Prostate gland (tissue), 2 donors: Measurements from ENCODE around the gene FBXW7.

Source experiments
- POLR2A ChIP-seq: fragments of 450-650 bp; IDR thresholded peaks from one replicate; pipeline ENCODE4 v1.6.1; 2016; ENCODE audit warnings: antibody characterized with exemption, mild to moderate bottlenecking
- POLR2AphosphoS5 ChIP-seq: sonication (generic); formaldehyde crosslinking; IDR thresholded peaks from one replicate; pipeline ENCODE4 v1.6.1; 2017; ENCODE audit warnings: antibody characterized with exemption
- TF ChIP-seq, protein P1 (sequence below), 4 experiments: fragments of 200-600 bp in 2 of 4; fragments of 450-650 bp in 2 of 4; sonication (generic) in 2 of 4; IDR thresholded peaks; 1 replicate in 3 of 4; 2 replicates in 1 of 4; pipeline ENCODE4 v1.5.1; 2016 to 2019; ENCODE audit warnings: antibody characterized with exemption in 4 of 4, mild to moderate bottlenecking in 2 of 4, moderate library complexity in 2 of 4

GRCh38 chr4:152290366-152290921 is 245.4 kb downstream of the FBXW7 start:
- TF ChIP-seq, protein P1, sequence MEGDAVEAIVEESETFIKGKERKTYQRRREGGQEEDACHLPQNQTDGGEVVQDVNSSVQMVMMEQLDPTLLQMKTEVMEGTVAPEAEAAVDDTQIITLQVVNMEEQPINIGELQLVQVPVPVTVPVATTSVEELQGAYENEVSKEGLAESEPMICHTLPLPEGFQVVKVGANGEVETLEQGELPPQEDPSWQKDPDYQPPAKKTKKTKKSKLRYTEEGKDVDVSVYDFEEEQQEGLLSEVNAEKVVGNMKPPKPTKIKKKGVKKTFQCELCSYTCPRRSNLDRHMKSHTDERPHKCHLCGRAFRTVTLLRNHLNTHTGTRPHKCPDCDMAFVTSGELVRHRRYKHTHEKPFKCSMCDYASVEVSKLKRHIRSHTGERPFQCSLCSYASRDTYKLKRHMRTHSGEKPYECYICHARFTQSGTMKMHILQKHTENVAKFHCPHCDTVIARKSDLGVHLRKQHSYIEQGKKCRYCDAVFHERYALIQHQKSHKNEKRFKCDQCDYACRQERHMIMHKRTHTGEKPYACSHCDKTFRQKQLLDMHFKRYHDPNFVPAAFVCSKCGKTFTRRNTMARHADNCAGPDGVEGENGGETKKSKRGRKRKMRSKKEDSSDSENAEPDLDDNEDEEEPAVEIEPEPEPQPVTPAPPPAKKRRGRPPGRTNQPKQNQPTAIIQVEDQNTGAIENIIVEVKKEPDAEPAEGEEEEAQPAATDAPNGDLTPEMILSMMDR (IDR thresholded peaks at IDR 0.05) = no peak
- no peak for TF ChIP-seq POLR2AphosphoS5
- TF ChIP-seq POLR2A = no peak
